ENCODE results near the gene AGBL5. TPM values are rescaled to one million over a fixed set of nuclear protein-coding genes. Genes with fewer than 3 reads are reported as not detected.
A peak's percentile ranks its signal among the peaks of the same experiment; 100 is the strongest.
"Not testable (repeated sequence)": the region's sequence is repeated elsewhere in the genome, so short reads cannot be mapped to it uniquely, and the experiment has no call there.

AGBL5 gene
- total RNA-seq, 1 donor from 2014 or later = 8.9 TPM

DNA sequence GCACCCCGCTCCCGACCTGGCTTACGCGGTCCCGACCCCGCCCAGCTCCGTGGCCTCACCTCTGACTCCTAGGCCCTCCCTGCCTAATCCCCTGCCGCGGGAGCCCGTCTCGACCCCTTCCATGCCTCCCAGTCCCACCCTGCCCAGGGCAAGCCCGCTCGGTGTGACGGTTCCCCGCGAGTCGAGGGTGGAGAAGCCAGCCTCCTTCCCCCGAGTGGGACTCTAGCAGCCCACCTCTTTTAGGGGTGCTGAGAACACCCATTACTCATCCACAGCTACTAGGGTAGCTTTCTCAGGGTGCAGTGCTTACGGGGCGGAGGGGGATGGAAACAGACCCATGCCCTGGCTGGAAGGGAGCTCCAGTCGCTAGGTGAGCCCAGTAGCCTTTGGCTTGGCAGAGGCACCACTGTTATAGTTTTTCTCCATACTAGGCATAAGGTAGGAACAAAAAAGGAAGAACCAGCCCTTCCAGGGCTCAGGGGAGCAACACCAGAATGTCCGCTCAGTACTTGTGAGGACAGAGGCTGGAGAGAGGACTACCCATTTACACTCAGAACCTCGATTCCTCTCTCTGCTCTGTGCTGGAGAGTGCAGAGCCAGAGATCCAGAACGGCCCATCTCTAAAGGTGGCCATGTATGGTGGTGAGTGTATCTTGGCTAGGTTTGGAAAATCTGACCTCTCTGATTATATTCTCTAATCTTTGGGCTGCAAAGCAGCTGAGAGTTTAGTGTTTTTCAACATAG, 606 bp downstream of the AGBL5 start:
- no peak for DNase-seq

DNA sequence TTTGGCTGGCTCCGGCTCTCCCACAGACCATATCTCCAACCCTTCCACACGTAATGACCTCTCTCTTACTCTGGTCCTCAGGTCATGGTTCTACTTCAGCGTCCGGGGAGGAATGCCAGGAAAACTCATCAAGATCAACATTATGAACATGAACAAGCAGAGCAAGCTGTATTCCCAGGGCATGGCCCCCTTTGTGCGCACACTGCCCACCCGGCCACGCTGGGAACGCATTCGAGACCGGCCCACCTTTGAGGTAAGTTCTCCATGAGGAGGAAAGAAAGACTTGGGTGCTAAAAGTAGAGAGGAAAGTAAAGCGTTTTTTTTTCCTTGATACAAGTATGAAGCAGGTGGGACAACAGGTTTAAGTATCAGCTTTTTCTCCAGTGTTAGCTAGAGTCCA, 1.9 kb downstream of the AGBL5 start:
- no peak for DNase-seq

DNA sequence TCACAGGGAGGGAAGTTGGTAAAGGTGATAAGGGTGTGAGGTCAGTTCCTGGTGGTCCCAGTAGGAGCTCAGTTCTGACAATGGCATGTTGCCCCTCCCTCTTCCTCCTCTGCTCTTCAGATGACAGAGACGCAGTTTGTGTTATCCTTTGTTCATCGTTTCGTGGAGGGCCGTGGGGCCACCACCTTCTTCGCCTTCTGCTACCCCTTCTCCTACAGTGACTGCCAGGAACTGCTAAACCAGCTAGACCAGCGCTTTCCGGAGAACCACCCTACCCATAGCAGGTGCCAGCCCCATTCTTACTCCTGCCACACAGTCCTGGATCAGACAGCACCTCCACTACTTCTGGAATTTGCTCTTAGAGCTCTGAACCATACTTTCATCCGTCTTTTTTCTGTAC, 2.3 kb downstream of the AGBL5 start:
- DNase-seq = no peak

DNA sequence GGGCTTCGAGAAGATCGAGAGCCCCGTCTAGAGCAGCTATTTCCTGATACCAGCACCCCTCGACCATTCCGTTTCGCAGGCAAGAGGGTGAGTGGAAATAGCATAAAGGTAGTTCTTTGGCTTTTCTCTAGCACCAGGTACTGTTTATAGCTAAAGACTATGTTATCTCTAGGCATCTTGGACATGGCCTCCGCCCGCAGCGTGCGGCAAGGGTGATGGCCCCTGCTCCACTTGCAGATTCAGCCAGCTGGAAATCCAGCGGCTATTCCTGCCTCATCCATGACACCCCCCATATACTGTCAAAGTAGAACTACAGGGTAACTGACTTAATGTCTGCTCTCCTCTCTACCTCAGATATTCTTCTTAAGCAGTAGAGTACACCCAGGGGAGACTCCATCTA, 3.3 kb downstream of the AGBL5 start:
- no peak for DNase-seq

DNA sequence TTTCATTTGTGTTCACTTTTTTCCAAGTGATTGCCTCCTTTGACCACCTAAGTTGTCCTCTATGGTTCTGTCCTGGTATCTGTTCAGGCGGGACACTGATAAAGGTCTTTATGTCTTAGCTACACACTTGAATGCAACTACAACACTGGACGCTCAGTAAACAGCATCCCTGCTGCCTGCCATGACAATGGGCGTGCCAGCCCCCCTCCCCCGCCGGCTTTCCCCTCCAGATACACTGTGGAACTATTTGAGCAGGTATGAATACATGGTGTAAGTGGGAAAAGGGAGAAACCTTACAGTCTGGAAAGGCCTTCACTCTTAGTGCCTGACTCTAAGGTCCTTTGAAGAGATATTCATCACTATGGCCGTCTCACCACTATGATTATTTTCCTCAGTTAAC, 5.7 kb downstream of the AGBL5 start:
- no peak for DNase-seq

DNA sequence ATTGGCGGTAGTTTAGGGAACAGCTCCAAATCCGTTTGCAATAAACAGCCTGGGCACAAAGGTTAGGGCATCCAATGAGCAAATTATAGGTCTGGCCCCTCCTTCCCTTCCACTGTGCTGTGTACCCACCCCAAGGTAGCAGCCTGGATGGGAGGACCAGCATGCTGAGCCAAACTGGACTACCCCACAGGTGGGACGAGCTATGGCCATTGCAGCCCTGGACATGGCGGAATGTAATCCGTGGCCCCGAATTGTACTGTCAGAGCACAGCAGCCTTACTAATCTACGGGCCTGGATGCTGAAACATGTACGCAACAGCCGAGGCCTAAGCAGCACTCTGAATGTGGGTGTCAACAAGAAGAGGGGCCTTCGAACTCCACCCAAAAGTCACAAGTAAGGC, 6.7 kb downstream of the AGBL5 start:
- DNase-seq = no peak

DNA sequence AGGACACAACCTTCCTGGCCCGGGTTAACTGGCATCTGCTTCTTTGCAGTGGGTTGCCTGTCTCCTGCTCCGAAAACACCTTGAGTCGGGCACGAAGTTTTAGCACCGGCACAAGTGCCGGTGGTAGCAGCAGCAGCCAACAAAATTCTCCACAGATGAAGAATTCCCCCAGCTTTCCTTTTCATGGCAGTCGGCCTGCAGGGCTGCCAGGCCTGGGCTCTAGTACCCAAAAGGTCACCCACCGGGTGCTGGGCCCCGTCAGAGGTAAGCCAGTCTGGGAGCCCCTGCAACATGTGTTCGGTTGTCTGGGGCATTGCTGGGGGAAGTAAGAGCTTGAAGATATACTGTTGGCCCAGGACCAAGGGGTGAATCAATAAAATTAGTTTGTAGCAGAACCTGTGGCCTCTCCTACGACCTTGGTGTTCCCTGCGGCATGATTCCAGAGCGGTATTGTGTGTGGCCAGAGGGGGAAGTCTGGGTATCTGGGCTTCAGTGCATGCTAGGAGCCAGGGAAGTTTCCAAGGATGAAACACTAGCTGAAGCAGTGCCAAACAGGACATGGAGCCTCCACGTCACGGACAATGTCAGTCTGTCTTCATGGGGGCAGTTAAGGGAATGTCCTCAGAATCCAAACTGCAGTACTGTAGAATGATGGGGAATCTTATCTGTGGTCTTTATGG, 7.8 kb downstream of the AGBL5 start:
- DNase-seq = no peak

DNA sequence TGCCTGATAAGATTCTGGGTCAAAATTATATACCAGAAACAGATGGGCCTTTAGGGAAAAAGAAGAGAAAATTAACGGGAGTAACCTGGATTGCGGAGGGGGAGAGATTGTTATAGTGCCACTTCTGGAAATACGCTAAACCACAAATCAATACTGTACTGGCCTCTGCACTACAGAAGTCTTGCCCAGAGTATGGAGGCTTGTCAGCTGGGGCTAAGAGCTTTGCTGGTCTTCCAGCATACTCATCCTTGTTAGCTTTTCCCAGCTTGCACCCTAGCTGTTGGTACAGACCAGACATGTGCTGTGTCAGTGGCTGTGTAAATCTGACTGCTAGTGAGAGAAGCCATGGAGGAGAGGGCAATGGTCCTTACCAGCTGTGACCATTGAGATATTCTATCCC, 8.9 kb downstream of the AGBL5 start:
- no peak for DNase-seq

DNA sequence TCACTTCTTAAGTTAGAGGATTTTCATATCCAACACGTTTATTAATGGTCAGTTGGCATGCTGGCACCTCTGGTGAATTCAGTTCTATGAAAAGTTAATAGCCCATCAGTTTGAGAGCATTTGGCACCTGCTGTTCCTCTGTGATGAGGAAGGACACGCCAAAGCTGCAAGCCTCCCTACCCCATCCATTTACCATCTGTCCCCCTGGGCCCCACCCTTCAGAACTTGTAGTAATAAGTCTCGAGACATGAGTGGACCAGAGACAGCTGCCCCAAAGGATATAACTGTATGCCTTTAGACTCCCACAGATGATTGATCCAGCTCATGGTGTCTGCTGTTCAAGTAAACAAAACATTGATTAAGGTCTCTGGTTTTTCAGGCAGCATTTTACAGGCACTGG, 13.7 kb downstream of the AGBL5 start:
- DNase-seq = no peak

DNA sequence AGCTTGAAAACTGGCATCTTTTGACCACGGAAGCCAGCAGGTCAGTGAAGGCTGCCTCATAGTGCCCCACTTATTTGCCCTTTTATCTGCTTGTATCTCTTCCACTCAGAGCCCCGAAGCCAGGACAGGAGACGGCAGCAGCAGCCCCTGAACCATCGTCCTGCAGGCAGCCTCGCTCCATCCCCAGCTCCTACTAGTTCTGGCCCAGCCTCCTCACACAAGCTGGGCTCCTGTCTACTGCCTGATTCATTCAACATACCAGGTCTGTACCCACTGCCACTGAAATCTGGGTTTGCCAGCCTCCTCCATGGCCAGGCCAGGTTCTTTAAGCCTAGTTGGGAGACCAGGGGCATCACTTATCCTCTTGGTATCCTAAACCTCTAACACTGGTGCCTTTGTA, 15.9 kb downstream of the AGBL5 start:
- DNase-seq = no peak

DNA sequence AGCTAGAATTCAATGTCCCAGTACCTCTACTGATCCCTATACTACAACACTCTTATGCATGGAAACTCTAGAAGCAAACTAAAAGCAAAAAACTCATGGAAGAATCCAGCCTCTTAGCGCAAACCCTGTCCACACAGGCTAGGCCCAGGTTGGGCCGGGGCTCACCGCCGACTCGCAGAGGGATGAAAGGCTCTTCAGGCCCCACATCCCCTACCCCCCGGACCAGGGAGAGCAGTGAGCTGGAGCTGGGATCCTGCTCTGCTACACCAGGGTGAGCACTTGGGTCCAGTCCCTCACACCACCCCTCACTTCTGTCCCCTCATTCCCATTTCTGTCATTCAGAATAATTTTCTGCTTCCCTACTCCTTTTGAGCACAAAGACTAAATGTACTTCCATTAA, 18.0 kb downstream of the AGBL5 start:
- no peak for DNase-seq

DNA sequence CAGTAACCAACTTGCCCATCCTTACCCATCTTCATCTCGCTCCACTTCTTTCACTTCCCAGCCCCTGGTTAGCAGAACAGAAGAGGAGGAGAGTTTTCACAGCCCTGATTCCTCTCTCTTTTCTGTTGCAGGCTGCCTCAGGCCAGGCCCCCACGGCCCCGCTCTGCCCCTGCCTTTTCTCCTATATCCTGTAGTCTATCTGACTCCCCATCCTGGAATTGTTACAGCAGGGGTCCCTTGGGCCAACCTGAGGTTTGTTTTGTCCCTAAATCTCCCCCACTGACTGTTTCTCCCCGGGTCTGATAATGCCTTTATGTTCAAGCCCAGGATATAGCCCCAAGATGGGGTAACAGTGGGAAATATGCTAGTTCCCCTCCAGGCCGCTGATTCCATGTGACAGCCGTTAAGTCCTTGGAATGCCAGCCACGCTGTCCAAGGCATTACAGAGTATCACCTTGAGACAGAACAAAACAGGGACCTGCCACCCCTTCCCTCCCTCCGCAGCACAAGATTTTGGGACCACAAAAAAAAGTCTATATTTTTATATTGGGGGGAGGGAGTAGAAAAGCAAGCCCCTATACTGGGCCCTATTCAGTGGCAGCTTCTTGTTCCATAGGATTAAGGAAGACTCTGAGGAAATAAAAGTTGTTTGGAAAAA, 18.6 kb downstream of the AGBL5 start:
- DNase-seq = no peak

DNA sequence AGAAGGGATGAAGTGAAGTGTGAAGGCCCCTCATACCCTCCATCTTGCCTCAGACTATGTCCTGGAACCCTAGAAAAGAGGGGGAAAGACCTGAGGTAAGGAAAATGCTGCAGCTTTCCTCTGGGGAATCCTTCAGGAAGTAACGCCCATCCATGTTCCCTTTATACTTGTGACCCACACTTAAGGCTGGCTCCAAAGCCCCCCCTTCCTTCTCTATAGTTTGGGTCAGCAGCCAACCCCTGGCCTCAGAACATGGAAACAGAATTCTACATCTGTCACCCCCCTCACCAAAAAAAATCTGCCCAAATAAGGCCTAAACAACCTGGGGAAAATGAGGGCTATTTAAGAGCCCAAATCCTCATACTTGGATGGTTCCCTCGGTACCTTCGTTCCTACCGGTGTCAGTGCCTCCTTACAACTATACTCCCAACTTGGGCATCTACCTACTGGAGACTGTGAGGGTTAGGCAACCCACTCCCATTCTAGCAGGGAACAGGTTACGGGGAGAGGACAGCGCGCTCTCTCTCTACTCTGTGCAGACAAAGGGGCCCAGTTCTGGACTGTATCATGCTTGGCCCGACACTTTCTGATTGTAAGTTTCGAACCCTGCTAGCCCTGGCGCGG, 19.3 kb downstream of the AGBL5 start:
- DNase-seq = no peak

DNA sequence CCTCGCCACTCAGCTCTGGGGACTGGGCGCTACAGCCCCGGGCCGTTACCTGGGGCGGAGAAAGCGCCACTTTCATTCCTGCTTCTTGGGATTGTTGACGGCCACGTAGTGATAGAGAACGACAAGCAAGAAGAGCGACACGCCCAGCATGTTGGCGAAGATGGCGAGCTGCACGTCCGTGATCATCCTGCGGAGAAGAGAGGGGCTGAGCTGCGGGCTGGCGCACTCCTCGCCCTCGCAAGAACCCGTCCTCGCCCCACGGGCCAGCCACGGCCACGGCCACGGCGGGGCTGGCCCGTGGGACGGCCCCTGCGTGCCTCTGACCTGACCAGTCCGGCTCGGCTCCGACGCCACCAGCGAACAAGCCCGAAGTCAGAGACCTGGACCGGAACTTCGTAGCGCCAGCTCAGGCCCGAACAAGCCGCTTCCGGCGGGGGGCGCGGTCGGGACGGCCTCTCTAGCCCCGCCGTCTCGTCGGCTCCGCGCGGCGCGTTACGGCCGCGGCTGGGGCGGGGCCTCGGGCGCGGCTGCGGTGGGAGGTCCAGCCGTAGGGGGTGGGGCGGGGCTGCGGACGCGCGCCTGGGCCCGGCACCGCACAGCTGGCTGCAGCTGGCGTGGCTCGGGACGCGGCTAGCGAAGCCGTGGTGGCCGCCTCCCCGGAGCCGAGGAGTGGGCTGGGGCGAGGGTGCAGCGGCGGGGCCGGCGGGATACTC, 20.0 kb downstream of the AGBL5 start, which contains the start of gene OST4:
Gene OST4, minus strand, starts transcription at position 378 of the 713 bp plus-strand sequence.
- DNase-seq = peak; percentile 98

DNA sequence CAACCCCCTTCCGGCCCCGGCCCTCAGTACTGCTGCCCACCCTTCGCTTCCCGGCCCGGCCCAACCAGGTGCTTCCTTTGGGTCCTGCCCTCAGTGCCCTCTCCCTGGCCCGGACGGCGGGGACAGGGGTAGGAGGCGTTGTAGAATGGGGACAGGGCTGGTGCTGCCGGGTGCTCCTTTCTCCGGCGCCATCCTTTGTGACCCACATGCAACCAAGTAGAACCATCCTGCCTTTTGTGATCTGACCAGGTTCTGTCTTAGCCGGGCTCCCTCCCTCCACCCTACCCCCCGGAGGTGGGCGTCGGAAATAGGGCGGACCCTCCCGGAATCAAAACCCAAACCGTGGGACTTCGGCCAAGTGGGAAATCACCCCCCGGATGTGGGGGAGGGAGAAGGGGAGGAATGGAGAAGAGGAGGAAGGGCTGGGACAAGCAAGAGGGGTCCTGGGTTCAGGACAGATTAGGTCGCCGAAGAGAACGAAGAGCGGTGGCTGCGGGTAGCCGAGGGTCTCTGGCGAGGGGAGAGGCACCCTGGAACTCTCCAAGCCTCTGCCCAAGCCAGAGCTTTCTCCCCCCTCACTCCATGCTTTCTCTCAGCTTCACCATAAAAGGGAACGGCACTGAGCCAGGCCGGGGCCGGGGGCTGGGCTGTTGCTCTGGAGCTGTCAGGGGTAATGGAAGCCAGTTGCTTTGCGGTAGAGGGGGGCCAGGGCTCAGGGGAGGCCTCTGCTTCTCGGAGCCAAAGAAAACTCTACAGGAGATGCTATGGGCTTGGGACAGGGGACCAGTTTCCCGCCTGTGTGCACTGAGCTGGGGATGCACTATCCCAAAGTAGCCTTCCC, 20.7 kb downstream of the AGBL5 start:
- DNase-seq = peak; percentile 96

DNA sequence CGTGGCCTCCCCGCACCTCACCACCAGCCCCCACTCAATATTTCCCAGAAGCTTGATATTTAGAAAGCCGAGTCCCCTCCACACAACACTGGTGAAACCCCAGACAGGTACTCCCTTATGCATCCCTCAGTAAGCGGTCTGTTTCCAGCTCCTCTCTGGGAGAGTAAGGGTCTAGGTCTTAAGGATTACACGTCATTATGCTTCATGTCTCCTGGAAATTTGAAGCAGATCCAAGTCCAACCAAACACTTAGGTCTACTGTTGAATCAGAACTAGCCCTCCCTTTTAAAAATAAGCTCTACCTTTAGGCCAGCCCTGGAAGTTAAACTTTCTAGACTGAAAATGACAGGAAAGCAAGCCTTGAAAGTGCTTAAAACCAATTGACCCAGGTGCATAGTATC, 21.5 kb downstream of the AGBL5 start:
- peak; percentile 84 for DNase-seq

DNA sequence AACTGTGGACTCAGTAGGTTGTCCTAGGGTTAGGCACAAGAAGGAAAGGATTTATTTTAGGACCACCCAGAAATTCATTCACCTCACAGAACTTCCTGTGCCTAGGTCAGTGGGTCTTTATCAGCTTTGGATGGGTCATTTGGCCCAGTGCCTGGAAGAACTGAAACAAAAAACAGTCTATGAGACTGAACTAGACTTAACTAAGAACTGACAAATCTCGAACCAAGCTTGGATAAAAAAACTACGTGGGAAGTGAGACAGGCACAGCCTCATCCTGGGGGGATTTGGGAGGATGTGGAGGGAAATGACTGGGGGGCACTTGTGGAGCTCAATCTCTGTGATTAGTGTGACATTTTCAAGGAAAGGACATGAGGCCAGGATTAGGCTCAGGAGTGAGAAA, 22.3 kb downstream of the AGBL5 start:
- no peak for DNase-seq

DNA sequence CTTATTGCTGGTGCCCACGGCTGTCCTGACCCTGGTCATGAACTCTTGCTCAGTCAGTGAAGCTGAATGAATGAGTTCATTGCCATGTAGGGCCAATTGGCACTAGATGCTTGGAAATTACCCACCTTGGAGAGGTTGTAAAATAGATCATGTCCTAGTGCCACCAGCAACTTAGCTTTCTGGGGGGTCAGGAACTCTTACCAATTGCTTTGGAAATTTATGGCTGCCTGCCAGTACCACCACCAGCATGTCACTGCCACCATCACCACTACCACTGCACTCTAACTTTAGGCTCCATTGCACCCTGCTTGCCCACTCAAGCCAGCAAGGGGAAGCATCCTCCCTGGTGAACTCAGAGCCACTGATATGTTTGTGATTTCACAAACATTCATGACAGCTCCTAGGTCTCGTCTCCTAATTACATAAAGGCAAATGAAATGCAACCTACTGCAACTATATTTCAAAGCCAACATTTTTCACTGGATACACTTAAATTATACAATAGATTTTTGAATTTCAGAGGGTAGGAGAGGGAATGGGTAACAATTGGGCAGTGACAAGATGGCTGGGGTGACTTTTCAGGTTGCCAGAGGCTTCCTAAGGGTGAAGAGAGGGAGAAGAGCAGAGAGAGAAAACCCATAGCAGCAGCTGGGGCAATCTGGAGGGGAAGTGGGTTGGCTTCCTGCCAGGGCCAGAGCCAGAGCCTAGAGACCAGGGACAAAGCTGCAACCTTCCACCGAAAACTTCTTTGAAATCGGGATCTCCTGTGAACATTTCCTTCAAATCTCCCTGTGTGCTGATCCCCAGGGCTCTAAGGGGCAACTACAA, 23.5 kb downstream of the AGBL5 start:
- peak; percentile 82 for DNase-seq

DNA sequence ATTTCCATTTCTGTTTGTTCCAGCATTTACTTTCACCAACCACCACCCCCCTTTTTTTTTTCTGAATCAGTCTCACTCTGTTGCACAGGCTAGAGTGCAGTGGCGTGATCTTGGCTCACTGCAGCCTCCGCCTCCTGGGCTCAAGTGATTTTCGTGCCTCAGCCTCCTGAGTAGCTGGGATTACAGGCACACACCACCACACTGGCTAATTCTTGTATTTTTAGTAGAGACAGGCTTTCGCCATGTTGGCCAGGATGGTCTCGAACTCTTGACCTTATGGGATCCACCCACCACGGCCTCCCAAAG, 24.1 kb downstream of the AGBL5 start:
- not testable (repeated sequence) for DNase-seq

DNA sequence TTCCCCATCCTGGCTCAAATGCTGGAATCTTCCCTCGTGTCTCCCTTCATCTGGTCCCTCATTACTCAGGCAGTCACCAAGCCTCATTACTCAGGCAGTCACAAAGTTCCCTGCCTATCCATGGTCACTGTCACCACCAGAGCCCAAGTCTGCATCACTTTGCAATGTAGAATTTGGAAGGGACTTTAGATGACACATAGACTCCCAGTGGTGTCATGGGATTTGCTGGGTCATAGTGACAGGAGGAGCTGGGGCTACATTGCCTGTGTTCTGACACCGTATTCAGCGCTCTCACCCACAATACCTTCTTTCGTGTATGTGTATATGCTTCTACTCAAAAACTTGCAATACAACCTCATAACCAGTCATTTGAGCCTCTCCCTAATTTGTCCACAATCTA, 24.9 kb downstream of the AGBL5 start:
- no peak for DNase-seq

DNA sequence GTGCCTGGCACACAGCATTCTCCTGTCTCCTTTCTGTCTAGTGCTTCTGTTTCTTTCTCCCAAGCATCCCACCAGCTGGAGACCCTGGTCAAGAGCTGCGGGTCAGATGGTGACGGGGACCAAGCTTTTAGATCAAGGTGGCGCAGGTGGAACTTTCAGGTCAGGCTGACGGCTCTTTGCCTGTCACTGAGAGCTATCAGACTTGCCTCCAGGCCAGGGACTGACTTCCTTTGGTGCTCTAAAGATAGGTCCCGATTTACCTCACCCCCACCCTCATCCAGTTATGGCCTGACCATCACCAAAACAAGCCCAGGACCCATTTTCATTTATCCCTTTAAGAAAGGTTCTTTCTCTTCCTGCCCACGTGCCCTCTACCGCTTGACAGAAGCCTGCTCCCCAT, 25.8 kb downstream of the AGBL5 start:
- no peak for DNase-seq

Data from tongue (tissue), 2 donors.